GM18526 (cell line): ENCODE results near the gene ELMO1.

Experiments used
- POLR2A ChIP-seq: IDR thresholded peaks from 3 replicates; pipeline ENCODE4 v1.6.1; 2011; ENCODE audit not compliant: insufficient read length; ENCODE audit errors: extremely low read depth

Gene ELMO1

GRCh38 chr7:37255327-37255944 lies 193.2 kb downstream of the ELMO1 start:
- no peak for TF ChIP-seq POLR2A

GRCh38 chr7:37251222-37251621 lies 197.4 kb downstream of the ELMO1 start:
- TF ChIP-seq POLR2A, result no peak

GRCh38 chr7:37249240-37249639 lies 199.4 kb downstream of the ELMO1 start:
- TF ChIP-seq POLR2A, result no peak

DNA sequence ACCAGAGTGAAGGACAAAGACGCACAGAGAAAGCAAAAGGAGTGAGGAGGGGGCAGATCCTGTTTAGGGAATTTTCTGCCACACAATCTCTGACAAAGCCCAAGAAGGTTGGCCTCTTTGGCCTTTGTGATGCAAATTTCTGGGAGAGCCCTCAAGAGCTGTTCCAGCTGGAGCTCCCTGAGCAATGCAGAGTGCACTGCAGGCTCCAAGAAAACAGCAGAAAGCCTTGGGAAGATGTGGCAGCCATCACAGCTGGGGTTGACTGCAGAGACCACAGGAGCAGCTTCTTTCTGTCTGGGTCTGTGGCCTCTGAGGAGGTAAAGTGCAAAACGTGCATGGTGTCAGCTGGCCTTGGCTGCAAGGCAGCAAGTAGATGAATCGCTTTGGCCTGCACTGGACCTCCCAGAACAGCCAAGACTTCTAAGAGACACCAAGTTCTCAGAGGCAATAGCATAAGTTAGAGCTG lies 200.2 kb downstream of the ELMO1 start:
- TF ChIP-seq POLR2A, result no peak

- no peak for TF ChIP-seq POLR2A
Measured at GRCh38 chr7:37247861-37248260, 200.8 kb downstream of the ELMO1 start.

DNA sequence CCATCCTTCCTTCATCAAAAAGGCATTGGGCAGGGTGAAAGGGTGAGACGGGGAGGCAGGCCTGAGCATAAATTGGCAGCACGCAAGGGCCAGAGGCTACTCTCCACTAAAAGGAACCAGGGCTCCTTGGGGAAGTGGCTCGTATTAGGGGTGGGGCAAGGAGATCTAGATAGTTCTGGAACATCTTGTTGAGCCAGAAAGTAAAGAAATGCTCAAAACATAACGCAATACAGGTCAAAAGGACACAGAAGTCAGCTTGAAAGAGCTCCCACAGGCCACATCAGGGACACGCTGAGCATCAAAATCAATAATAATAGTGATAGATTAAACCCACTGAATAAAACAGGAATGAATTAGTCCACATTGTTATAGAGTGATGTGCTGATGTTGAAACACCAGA lies 203.1 kb downstream of the ELMO1 start:
- no peak for TF ChIP-seq POLR2A

DNA sequence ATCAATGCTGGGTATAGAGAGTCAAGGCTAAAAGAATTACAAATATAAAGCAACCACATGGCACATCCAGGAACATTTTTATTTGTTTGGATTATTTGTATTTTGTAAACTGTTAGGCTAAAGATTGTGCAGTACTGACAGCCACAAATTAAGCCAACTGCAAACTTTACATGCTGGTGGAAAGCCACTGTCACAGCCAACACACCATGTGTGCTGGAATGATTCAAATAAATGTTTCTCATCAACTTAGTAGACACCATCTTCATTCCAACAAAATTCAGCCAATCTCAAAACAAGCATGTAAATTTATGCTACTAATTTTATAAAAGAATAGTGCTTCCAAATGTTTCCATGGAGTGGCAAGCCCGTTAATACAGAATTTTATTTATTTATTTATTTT lies 211.8 kb downstream of the ELMO1 start:
- no peak for TF ChIP-seq POLR2A

- TF ChIP-seq POLR2A, result no peak
Measured at GRCh38 chr7:37235813-37236212, 212.9 kb downstream of the ELMO1 start.

GRCh38 chr7:37234928-37235327 lies 213.7 kb downstream of the ELMO1 start:
- TF ChIP-seq POLR2A, result no peak

- TF ChIP-seq POLR2A, result no peak
Measured at GRCh38 chr7:37234334-37234733, 214.3 kb downstream of the ELMO1 start.

DNA sequence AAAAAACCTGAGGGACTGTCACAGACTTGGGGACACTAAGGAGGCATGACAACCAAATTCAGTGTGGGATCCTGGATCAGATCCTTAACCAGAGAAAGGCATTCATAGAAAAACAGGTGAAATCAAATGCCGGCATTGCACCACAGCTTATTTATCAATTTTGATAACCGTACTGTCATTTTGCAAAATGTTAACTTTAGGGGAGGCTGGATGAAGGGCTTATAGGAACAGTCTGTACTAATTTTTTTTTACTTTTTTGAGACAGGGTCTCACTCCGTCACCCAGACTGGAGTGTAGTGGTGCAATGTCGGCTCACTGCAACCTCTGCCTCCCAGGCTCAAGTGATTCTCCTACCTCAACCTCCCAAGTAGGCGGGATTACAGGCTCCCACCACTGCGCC lies 217.1 kb downstream of the ELMO1 start:
- TF ChIP-seq POLR2A, result no peak

- no peak for TF ChIP-seq POLR2A
Measured at GRCh38 chr7:37230221-37230620, 218.4 kb downstream of the ELMO1 start.

GRCh38 chr7:37229381-37229780 lies 219.3 kb downstream of the ELMO1 start:
- no peak for TF ChIP-seq POLR2A

DNA sequence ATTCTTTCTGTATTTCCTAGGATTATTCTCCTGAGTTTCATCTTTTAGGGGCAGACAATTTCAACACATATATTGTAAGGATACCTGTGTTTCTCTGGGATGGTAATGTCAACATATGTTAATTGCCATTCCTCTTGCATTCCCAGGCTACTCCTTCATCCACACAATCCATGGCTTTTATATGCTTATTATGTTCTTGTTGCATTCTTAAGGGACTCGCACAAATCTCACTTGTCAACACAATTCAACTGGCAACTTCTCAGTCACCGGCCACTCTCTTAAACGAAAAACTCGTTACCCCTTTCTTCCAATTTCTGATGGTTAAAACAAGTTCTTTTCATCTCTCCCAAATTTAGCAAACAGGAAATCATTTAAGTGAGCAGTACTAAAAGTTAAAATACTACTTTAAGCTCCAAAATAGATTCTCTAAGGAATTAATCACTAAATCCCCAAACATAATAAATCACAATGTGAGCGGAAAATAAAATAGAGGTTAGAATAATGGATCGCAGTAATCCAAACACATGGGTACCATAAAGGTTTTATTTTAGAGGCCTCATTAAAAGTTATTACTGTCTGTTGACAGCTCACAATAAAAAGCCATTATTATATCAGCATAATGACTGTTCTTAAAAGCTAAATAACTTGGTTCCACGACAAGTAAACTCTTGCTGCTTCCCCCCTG lies 223.2 kb downstream of the ELMO1 start:
- no peak for TF ChIP-seq POLR2A

DNA sequence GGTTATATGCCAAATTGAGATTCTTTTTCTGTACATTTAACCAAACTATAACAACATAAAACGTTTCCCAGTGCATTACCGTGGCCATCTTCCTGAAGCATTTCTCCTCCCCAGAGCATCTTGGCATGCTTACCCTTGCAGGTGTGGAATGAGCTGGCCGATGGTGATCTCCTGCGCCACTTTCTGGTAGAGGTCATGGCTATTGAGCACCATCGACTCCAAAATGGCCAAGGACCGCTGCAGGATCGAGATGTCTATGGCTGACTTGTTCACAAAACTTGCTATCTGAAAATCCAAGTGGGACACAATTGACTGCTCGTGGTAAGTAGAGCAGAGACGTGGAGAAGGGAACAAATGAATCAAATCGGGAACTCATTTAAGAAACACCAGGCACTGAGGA lies 223.9 kb downstream of the ELMO1 start:
- no peak for TF ChIP-seq POLR2A

- no peak for TF ChIP-seq POLR2A
Measured at GRCh38 chr7:37220664-37221063, 228.0 kb downstream of the ELMO1 start.

GRCh38 chr7:37218956-37219355 lies 229.7 kb downstream of the ELMO1 start:
- TF ChIP-seq POLR2A, result no peak
